ENCODE results near the gene C11orf91. TPM values are rescaled to one million over a fixed set of nuclear protein-coding genes. Genes with fewer than 3 reads are reported as not detected.
"Not testable (repeated sequence)": the region's sequence is repeated elsewhere in the genome, so short reads cannot be mapped to it uniquely, and the experiment has no call there.

Gene C11orf91
- total and polyA plus RNA-seq, 5 experiments from 2014 or later: 0.47 TPM; not detected in 4

DNA sequence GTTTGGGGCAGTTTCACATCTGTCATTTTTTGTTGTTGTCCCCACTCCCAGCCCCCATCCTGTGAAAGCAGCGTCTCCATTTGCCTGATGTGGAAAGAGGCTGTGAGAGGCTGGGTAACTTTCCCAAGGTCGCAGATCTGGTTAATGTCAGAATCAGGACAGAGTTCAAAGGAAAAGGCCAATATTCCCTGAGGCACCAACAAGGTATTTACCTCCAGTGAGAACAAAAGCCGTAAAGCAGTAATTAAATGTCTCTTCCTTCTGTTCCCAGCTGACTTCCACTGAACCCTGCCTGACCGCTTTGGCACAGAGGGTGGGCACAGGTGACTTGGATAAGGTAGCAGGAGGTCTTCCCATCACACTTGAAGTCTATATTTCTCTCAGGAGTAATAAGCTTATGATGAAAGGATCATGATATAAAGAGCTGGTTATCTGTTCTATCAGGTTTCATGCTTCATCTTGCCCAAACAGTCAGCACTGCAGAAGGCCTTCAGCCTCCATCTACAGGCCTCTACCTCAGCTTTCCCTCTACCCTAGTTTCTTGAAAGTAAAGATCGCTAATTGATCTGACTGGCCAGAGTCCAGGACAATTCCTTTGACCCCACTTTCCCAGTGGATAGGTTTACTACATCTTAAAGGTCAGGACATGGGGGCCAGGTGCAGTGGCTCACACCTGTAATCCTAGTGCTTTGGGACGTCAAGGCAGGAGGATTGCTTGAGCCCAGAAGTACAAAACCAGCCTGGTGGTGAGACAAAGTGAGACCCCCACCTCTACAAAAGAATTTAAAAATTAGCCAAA is 9.4 kb downstream of the C11orf91 start:
- DNase-seq (no peak), ATAC-seq (no peak)
- Mint-ChIP-seq H3K27ac (no peak overlapping the region), H3K27me3 (peaks cover 6 to 12% (median 8%) of the 10 kb centered on the region in 5 donors), H3K36me3 (peaks cover 0 to 5% (median 4%) of the 10 kb centered on the region in 3 donors), H3K9me3 (peaks cover 0 to 9% (median 3%) of the 10 kb centered on the region in 9 donors), H3K4me3 (no peak overlapping the region), H3K4me1 (peaks cover under 1 to 3% (median 2%) of the 10 kb centered on the region in 4 donors)
- POLR2A ChIA-PET: no interaction called here

DNA sequence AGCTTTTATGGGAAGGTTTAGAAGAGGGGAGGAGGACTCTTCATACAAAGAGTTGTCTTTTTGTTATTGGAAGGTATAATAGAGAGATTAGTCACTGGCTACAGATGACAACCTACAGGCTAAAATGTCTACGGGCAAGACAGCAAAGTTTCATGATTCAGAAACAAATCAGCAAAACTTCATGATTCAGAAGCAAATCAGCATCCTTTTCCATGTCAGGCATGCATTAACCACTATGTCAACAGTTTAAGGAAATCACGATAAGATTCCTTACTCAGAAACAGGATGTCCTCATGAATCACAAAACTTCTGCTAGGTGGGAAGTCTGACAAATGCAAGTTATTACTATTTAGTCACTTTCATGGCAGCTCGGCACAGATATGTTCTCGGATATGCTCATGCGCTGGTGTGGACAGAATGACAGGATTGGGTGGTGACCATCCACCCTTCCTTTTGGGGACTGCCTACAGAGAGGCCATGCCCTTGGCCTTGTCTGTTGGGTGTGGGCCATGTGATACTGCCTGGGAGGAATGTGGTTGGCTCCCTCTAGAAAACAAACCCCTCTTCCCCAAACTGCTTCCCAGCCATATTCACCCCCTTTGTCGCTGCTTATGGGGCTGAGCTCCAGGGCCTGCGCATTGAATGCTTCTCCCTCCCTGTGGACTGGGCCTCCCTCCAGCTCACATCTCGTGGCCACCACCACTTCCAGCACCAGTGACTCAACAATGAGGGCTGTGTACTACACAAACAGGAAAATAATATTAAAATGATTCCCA is 10.1 kb downstream of the C11orf91 start:
- Mint-ChIP-seq H3K27me3 (peaks cover 6 to 12% (median 10%) of the 10 kb centered on the region in 5 donors), H3K9me3 (peaks cover 0 to 9% (median 3%) of the 10 kb centered on the region in 9 donors), H3K4me1 (no peaks in the 10 kb centered on the region), H3K27ac (no peak overlapping the region), H3K4me3 (no peak overlapping the region), H3K36me3 (peaks cover 0 to 5% (median 4%) of the 10 kb centered on the region in 3 donors)
- no peak for ATAC-seq
- POLR2A ChIA-PET: no interaction called here
- DNase-seq: no peak

DNA sequence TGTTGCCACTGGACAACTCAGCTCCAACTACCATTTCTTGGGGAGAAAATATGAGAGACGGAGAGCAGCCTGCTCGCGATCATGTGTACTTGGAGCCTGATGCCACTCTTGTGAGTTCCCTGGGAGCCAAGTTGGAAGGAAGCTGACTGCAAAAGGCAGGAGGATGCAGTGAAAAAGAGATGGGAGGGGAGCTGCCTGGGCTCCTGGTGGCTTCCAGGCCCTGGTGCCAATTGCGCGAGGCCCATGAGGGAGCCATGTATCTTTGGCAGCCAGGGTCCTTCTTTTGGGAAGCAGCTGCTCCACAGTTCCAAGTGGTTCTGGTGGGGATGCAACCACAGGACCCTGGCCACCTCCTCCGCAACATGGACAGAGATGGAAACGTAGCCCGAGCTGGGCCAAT is 11.1 kb downstream of the C11orf91 start:
- Mint-ChIP-seq H3K4me1 (no peaks in the 10 kb centered on the region), H3K27ac (no peak overlapping the region), H3K4me3 (no peak overlapping the region), H3K36me3 (peaks cover 0 to 5% (median 4%) of the 10 kb centered on the region in 3 donors), H3K27me3 (peaks cover 6 to 18% (median 14%) of the 10 kb centered on the region in 5 donors), H3K9me3 (peaks cover 0 to 9% (median 3%) of the 10 kb centered on the region in 9 donors)
- ATAC-seq: no peak
- POLR2A ChIA-PET: no interaction called here
- DNase-seq: no peak

DNA sequence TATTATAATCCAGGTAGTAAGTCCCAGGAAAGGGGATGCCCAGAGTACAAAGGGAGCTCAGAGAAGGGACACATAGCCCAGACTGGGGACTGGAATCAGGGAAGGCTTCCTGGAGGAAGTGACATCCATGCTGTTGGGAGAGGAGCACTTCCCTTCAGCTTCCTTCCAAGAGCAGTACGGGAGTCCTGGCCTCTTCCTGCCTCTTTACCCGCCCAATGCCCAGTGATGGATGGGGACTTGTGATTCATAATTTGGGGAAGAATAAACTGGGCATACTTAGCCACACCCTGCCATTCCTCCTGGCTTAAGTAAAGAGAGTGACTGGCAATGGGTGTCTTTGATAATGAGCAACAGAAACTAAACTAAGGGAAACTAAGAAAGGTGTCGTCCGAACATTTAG is 11.5 kb downstream of the C11orf91 start:
- no peak for DNase-seq
- H3K4me1 Mint-ChIP-seq: no peaks in the 10 kb centered on the region
- POLR2A ChIA-PET: interaction anchor here (0.6 kb wide), 1 partner anchor 13 kb away, joined by 3 read pairs; no protein-coding TSS in a partner anchor
- H3K4me3 Mint-ChIP-seq: no peak overlapping the region
- H3K9me3 Mint-ChIP-seq: peaks cover 0 to 9% (median 3%) of the 10 kb centered on the region in 9 donors
- ATAC-seq: no peak
- peaks cover 10 to 22% (median 18%) of the 10 kb centered on the region in 5 donors for H3K27me3 Mint-ChIP-seq
- no peak overlapping the region for H3K27ac Mint-ChIP-seq
- peaks cover 0 to 5% (median 4%) of the 10 kb centered on the region in 3 donors for H3K36me3 Mint-ChIP-seq

DNA sequence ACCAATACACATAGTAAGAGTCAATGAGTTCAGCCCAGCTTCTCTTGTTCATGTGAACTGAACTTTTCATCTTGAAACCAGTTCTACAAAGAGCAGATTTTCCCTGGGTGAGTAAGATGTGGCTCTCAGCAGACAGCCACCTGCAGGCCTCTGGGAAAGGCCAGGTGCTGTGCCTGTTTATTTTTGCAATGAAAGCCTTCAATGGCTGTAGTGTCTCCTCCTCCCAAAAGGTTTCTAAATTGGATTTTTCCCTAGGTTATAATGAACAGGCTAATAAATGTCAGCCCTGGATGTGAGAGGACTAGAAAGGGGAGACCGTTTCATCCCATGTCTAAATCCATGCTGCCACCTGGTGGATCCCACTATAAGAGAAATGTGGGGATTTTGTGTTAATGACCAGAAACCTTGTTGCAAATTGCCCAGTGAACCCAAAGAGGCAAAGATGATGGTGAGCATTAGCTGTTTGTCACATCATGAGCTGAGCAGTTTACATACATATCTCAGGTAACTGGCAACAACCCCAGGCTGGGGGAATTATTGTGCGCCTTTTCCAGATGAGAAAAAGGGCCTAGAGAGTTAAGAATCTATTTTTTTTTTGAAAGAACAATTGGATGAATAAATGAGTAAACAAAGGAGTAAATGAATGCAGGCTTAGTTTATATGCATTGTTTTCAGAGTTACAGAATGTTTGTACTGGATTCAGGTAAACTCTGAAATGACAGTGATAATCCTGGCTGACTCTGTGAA is 12.7 kb downstream of the C11orf91 start:
- POLR2A ChIA-PET: no interaction called here
- ATAC-seq: no peak
- peaks cover 0 to 5% (median 4%) of the 10 kb centered on the region in 3 donors for H3K36me3 Mint-ChIP-seq
- H3K9me3 Mint-ChIP-seq: peaks cover 0 to 9% (median 3%) of the 10 kb centered on the region in 9 donors
- no peak overlapping the region for H3K27ac Mint-ChIP-seq
- no peaks in the 10 kb centered on the region for H3K4me1 Mint-ChIP-seq
- H3K27me3 Mint-ChIP-seq: peaks cover 12 to 28% (median 23%) of the 10 kb centered on the region in 5 donors
- no peak for DNase-seq
- no peak overlapping the region for H3K4me3 Mint-ChIP-seq

DNA sequence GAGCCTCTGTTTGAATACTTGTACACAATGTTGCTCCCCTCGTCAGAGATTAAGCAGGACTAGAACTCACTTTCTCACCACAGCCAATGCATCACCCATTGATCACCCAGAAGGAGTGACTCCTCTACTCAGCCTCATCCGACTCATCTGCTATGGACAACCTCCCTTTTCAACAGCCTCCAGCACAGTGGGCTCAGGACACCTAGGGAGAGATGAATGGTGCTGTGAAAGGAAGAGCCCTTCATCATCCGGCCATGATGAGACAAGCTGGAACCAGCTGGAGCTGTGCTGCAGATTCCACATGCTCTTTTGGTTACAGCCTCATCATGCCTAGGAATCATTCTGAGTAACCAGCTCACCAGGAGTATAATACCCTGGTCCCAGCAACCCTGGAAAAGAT is 15.5 kb downstream of the C11orf91 start:
- Mint-ChIP-seq H3K27ac (no peak overlapping the region), H3K4me3 (no peak overlapping the region), H3K27me3 (peaks cover 21 to 50% (median 45%) of the 10 kb centered on the region in 5 donors), H3K36me3 (peaks cover 0 to 6% (median 5%) of the 10 kb centered on the region in 3 donors), H3K9me3 (peaks cover 0 to 9% (median 3%) of the 10 kb centered on the region in 9 donors), H3K4me1 (no peaks in the 10 kb centered on the region)
- POLR2A ChIA-PET: no interaction called here
- no peak for ATAC-seq
- DNase-seq: no peak

DNA sequence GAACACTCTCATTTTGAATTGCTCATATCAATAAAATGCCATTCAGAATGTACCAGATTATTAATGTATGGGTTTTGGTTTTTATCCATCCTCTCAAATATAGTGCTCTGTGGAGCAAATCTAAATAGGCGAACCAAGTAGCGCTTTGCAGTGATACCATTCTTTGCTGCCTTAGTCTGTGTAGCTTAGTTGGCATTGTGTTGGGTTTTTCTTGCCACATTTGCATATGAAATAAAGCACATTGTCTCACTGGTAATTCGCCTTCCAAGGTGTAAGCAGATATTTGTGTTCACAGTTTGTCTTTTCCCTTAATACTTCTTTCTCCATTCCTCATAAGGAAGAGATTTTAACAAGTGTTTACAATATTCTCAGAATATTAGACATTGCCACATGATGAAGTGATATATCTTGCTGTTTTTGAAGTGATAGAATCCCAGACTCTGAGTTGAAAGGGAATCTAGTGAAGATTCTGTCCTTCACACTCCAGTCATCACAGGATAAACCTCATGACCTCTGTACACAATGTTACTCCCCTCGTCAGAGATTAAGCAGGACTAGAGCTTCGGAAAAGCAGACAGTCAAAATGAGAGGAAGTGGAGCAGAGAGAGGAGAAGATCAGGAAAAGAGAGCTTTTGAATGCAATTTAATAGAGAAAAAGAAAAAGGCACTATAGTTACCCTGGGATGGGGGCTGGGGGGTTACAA is 16.5 kb downstream of the C11orf91 start:
- peaks cover 27 to 59% (median 51%) of the 10 kb centered on the region in 5 donors for H3K27me3 Mint-ChIP-seq
- H3K4me1 Mint-ChIP-seq: no peaks in the 10 kb centered on the region
- H3K36me3 Mint-ChIP-seq: peaks cover 0 to 6% (median 5%) of the 10 kb centered on the region in 3 donors
- H3K4me3 Mint-ChIP-seq: no peak overlapping the region
- no peak for ATAC-seq
- peaks cover 0 to 9% (median 3%) of the 10 kb centered on the region in 9 donors for H3K9me3 Mint-ChIP-seq
- DNase-seq: no peak
- H3K27ac Mint-ChIP-seq: no peak overlapping the region
- POLR2A ChIA-PET: no interaction called here

DNA sequence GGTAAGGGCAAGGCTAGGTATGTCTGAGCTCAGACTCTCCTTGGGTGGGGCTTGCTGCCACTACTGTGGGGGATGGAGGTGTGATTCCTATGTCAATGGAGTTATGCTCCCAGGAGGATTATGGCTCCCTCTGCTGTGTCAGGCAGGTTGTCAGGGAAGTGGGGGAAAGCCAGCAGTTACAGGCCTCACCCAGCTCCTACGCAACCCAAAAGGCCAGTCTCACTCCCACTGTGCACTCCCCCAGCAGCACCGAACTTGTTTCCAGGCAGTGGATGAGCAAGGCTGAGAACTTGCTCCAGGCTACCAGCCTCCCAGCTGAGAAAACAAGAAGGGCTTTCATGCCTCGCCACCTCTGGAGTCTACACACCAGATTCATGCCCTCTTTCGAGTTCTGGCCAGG is 18.2 kb downstream of the C11orf91 start:
- no peak for DNase-seq
- Mint-ChIP-seq H3K4me1 (no peaks in the 10 kb centered on the region), H3K27me3 (peaks cover 33 to 69% (median 62%) of the 10 kb centered on the region in 5 donors), H3K4me3 (no peak overlapping the region), H3K36me3 (peaks cover 0 to 10% (median 7%) of the 10 kb centered on the region in 3 donors), H3K9me3 (peaks cover 0 to 14% (median 8%) of the 10 kb centered on the region in 9 donors), H3K27ac (peak overlapping the region in 1 of 10 donors; percentile 43)
- no peak for ATAC-seq
- POLR2A ChIA-PET: no interaction called here

DNA sequence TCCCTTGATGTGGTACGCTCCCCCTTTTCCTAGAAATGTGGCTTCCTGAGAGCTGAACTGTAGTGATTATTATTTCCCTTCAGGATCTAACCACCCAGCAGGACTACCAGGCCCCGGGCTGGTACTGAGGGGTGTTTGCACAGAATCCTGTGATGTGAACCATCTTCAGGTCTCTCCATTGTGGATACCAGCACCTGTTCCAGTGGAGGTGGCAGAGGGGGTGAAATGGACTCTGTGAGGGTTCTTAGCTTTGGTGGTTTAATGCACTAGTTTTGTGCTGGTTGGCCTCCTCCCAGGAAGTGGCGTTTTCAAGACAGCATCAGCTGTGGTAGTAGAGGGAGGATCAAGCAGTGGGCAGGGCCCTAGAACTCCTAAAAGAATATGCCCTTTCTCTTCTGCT is 18.6 kb downstream of the C11orf91 start:
- peaks cover 34 to 73% (median 66%) of the 10 kb centered on the region in 5 donors for H3K27me3 Mint-ChIP-seq
- DNase-seq: no peak
- H3K4me1 Mint-ChIP-seq: no peaks in the 10 kb centered on the region
- ATAC-seq: no peak
- H3K27ac Mint-ChIP-seq: peak overlapping the region in 1 of 10 donors; percentile 43
- H3K36me3 Mint-ChIP-seq: peaks cover 0 to 11% (median 4%) of the 10 kb centered on the region in 3 donors
- POLR2A ChIA-PET: no interaction called here
- peaks cover 0 to 17% (median 6%) of the 10 kb centered on the region in 9 donors for H3K9me3 Mint-ChIP-seq
- no peak overlapping the region for H3K4me3 Mint-ChIP-seq

DNA sequence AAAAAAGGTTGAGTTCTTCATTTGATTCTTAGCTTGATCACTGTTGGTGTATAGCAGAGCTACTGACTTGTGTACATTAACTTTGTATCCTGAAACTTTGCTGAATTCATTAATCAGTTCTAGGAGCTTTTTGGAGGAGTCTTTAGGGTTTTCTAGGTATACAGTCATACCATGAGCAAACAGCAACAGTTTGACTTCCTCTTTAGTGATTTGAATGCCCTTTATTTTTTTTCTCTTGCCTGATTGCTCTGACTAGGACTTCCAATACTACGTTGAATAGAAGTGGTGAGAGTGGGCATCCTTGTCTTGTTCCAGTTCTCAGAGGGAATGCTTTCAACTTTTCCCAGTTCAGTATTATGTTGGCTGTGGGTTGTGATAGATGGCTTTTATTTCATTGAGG is 22.0 kb downstream of the C11orf91 start:
- H3K9me3 Mint-ChIP-seq: peaks cover 0 to 19% (median 6%) of the 10 kb centered on the region in 9 donors
- ATAC-seq, H3K27ac Mint-ChIP-seq, H3K4me3 Mint-ChIP-seq, POLR2A ChIA-PET, H3K4me1 Mint-ChIP-seq, DNase-seq: not testable (repeated sequence)
- H3K36me3 Mint-ChIP-seq: peaks cover 0 to 11% (median 4%) of the 10 kb centered on the region in 3 donors
- H3K27me3 Mint-ChIP-seq: peaks cover 26 to 59% (median 49%) of the 10 kb centered on the region in 5 donors

DNA sequence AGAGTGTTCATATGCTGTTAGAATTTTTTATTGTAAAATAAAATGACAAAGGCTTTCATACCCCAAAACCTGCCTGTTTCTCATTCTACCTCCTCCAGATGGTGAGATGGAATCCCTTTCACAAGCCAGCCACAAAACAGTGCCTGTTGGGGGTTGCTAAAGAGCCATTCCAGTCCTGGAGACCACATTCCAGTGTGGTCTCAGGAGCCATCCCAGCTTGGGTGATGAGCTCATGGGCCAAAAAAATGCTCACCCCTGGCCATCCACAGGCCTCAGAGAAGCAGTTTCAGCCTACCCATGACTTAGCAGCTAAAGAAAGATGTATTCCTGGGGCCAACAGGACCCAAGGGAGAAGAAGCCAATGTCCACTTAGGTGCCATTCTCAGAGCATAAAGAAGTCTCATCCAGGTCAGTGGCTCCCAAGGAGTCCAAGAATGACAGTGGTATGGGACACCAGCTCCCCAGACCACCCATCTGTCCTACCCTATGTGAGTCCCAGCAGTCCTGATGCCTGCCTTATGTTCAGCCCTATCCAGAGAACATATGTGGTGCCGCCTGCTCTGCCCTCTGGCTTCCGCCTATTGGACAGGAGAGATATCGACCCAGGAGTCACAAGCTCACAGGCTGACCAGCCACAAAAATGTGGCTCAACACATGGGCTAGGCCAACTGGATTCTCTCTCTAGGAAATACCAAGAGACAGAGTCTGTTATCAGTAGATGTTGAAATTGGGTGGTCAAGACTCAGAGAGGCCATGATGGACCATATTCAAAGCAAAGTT is 26.4 kb downstream of the C11orf91 start:
- Mint-ChIP-seq H3K27me3 (peaks cover 8 to 19% (median 15%) of the 10 kb centered on the region in 5 donors), H3K36me3 (peaks cover 0 to 11% (median 2%) of the 10 kb centered on the region in 3 donors), H3K27ac (no peak overlapping the region), H3K9me3 (peaks cover 0 to 19% (median 6%) of the 10 kb centered on the region in 9 donors), H3K4me1 (no peaks in the 10 kb centered on the region), H3K4me3 (no peak overlapping the region)
- POLR2A ChIA-PET: no interaction called here
- no peak for DNase-seq
- ATAC-seq: no peak

All from naive thymus-derived CD8-positive, alpha-beta T cell (primary cell).